ENCODE measurements around the gene GPATCH8.

The GPATCH8 gene

DNA sequence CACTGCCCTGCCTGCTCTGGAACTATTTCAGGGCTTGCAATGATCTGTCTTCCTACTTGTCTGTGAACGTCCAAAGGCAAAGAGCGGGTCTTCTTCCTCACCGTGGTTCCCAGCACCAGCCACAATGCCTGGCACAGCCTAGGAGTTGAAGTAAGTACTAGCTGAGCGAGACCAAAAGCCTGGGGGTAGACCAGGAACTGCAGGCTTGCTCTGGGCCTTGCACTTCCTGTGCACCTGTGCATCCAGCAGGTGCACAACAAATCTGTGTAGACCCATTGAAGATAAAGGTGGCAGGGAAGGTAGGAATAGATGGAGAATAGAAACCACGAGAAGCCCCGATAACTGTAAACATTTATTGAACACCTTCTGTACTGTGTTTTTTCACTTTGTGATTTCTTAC lies 144.2 kb downstream of the GPATCH8 start:
- DNase-seq (ENCODE audit: low spot score): no peak
- in situ Hi-C loops (cut with MboI; ENCODE audit: low pct_unique_long_range_greater_than_20kb, low sequenced_read_pairs, unreplicated experiment): no loop called here
- TF ChIP-seq, protein P1, sequence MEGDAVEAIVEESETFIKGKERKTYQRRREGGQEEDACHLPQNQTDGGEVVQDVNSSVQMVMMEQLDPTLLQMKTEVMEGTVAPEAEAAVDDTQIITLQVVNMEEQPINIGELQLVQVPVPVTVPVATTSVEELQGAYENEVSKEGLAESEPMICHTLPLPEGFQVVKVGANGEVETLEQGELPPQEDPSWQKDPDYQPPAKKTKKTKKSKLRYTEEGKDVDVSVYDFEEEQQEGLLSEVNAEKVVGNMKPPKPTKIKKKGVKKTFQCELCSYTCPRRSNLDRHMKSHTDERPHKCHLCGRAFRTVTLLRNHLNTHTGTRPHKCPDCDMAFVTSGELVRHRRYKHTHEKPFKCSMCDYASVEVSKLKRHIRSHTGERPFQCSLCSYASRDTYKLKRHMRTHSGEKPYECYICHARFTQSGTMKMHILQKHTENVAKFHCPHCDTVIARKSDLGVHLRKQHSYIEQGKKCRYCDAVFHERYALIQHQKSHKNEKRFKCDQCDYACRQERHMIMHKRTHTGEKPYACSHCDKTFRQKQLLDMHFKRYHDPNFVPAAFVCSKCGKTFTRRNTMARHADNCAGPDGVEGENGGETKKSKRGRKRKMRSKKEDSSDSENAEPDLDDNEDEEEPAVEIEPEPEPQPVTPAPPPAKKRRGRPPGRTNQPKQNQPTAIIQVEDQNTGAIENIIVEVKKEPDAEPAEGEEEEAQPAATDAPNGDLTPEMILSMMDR (IDR thresholded peaks at IDR 0.05; ENCODE audit: extremely low read depth, insufficient read depth, missing control alignments): no peak

DNA sequence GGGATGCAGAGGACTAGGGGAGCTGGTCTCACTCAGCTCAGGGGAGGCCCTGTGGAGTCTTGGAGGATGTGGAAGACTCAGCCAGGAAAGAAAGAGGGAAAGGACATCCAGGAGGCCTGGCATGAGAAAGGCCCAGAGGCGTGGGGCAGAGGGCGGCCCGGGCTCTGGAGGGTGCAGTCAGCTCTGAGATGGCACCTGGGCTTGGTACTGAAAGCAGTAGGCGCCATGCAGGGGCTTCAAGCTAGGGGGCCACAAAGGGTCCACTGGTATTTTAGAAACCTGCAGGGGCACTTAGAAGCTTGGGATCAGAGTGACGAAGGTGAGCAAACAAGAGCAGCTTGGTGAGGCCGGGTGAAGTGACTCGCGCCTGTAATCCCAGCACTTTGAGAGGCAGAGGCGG lies 145.1 kb downstream of the GPATCH8 start:
- TF ChIP-seq, protein P1 (IDR thresholded peaks at IDR 0.05; ENCODE audit: extremely low read depth, insufficient read depth, missing control alignments): no peak
- no peak for DNase-seq (ENCODE audit: low spot score)
- in situ Hi-C loops (cut with MboI; ENCODE audit: low pct_unique_long_range_greater_than_20kb, low sequenced_read_pairs, unreplicated experiment): no loop called here

DNA sequence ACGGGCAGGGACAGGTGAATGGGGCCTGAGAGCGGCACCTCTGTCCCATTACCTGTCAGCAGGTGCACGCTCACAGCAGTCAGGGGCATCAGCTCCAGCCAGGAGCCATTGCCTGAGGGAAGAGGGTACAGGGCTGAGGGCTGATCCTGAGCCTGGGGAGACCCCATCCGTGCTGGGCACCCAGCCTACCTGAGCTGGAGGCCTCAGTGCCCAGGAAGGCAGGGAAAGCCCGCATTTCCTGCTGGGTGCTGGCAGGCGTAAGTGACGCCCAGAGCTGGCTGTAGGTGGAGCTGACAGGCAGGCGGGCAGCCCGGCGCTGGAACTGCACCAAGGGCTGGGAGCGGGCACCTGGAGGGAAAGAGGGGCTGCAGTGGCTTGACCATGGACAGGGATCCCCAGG lies 147.0 kb downstream of the GPATCH8 start:
- in situ Hi-C loops (cut with MboI; ENCODE audit: low pct_unique_long_range_greater_than_20kb, low sequenced_read_pairs, unreplicated experiment): no loop called here
- TF ChIP-seq, protein P1 (IDR thresholded peaks at IDR 0.05; ENCODE audit: extremely low read depth, insufficient read depth, missing control alignments): no peak
- DNase-seq (ENCODE audit: low spot score): no peak

DNA sequence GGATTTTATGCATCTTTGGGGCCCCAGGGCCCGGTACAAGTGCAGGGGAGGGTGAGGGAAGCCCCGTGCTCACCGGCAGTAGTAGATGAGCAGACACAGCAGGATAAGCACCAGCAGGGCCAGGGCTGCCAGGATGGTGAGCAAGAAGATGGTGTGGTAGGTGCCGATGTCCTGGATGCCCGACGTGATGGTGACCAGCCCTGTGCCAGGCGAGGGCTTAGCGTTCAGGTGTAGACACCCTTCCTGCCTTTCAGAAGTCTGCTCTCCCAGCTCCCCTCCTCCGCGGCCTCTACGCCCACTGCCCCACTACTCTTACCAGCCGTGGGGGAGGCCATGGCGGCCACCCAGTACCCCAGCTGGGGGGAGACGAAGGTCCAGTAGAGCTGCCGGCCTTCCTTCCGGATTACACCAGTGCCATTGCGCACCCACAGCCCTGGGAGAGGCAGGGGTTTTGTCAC lies 147.5 kb downstream of the GPATCH8 start:
- TF ChIP-seq, protein P1 (IDR thresholded peaks at IDR 0.05; ENCODE audit: extremely low read depth, insufficient read depth, missing control alignments): no peak
- DNase-seq (ENCODE audit: low spot score): peak; percentile 37
- in situ Hi-C loops (cut with MboI; ENCODE audit: low pct_unique_long_range_greater_than_20kb, low sequenced_read_pairs, unreplicated experiment): no loop called here

DNA sequence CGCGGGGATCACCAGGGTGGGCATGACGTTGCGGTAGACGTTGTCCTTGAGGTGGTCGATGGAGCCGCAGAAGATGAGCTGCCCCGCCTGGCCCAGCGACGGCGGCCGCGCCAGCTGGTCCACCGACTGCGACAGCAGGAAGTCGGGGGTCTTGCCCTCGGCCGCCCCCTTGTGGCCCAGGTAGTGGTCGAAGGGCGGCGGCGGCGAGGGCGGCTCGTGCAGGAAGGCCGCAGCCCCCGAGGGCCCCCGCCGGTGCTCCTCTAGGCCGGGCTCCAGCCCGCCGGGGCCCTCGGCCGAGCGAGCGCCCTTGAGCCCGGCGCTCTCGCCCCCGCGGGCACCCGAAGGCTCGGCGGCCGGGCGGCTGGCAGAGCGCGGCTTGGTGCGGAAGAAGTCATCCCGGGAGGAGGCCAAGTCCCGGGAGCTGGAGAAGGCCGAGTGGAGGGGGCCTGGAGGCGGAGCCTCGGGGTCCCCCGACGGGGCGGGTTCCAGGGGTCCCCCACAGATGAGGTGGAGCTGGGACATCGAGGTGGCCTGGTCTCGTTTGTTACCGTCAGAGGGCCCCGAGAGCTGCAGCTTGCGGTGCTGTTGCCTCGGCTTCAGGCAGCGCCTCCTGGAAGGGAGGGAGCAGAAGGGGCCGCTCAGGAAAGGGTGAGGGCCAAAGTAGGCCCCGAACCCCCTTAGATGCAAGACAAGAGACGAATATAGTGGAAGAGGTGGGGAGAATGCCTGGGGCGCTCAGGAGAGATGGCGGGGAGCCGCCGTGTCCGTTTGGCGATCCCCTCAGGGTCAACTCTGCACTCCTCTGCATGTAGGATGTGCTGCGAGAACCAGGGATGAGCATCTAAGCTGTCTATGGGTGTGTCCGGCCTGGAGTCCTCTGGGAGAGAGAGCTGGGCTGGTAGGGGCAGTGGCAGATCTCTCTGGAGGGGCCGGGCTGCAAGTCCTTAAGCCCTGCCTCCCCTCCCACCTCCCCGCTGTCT lies 148.3 kb downstream of the GPATCH8 start:
- in situ Hi-C loops (cut with MboI; ENCODE audit: low pct_unique_long_range_greater_than_20kb, low sequenced_read_pairs, unreplicated experiment): no loop called here
- TF ChIP-seq, protein P1 (IDR thresholded peaks at IDR 0.05; ENCODE audit: extremely low read depth, insufficient read depth, missing control alignments): peak; percentile 72
- peak; percentile 88 for DNase-seq (ENCODE audit: low spot score)

DNA sequence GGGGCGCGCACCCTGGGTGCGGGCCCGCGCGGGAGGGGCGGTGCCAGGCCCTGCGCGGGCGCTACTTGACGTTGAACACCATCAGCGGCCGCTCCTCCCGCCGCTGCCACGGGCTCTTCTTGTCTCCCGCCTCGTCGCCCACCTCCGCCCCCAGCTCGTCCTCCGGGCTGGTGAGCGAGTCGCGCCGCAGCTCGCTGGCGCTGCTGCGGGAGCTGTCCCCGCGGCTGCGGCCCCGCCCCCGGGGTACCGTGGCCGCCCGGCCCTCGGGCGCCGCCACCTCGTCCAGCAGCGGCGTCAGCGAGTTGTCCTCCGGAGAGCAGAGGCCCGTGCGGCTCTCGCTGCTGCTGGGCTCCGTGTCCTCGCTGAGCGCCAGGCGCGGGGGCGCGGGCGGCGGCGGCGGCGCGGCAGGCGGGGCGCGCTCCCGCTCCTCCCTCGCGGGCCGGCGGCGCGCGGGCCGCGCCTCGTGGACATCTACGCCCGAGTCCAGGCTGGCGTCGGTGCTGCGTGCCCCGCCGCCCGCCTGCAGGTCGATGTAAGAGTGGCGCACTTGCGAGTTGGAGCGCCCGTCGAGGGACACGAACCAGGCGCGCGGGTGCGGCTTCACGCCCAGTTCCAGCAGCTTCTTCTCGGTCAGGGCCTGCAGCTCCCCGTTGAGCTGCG lies 149.4 kb downstream of the GPATCH8 start:
- DNase-seq (ENCODE audit: low spot score): peak; percentile 65
- in situ Hi-C loops (cut with MboI; ENCODE audit: low pct_unique_long_range_greater_than_20kb, low sequenced_read_pairs, unreplicated experiment): no loop called here
- TF ChIP-seq, protein P1 (IDR thresholded peaks at IDR 0.05; ENCODE audit: extremely low read depth, insufficient read depth, missing control alignments): no peak

All from GM13977 (cell line).